Esophagus squamous epithelium (tissue), 4 donors: ENCODE measurements around the gene TMEM141.

Experiments
- CTCF ChIP-seq, 6 experiments: fragments of 450-650 bp in 4 of 6; fragments of 200-600 bp in 2 of 6; sonication (generic) in 2 of 6; IDR thresholded peaks; one replicate each; pipeline ENCODE4 v1.5.1; 2016 to 2019; ENCODE audit warnings: antibody characterized with exemption in 6 of 6, mild to moderate bottlenecking in 4 of 6, moderate library complexity in 4 of 6
- POLR2A ChIP-seq, 4 donors: fragments of 450-650 bp; IDR thresholded peaks; one replicate each; pipeline ENCODE4 v1.6.1; 2017; ENCODE audit warnings: antibody characterized with exemption in 4 of 4, mild to moderate bottlenecking in 4 of 4, moderate library complexity in 3 of 4

- TF ChIP-seq CTCF (IDR thresholded peaks at IDR 0.05) (no peak), POLR2A (IDR thresholded peaks at IDR 0.05) (no peak)
These were observed 16.6 kb upstream of the TMEM141 start for GRCh38 chr9:136774416-136775045.
